SK-N-MC (cell line): Measurements from ENCODE around the gene CBLL1.

Experiments used
- DNase-seq: peaks from one replicate; pipeline ENCODE4 v3.0.0-alpha.2; 2011; ENCODE audit warnings: low read depth, low spot score
- H3K27ac ChIP-seq: fragments of 200-600 bp; sonication (generic); 2 replicates; pipeline ENCODE4 v1.5.1; 2016; ENCODE audit warnings: mixed run types
- H3K36me3 ChIP-seq: fragments of 200-600 bp; sonication (generic); 2 replicates; pipeline ENCODE4 v1.6.1; 2017; ENCODE audit warnings: antibody characterized with exemption, low read length, mixed read lengths; ENCODE audit not compliant: insufficient read depth
- H3K4me3 ChIP-seq: fragments of 200-600 bp; sonication (generic); 2 replicates; pipeline ENCODE4 v1.5.1; 2016
- H3K9ac ChIP-seq: fragments of 200-600 bp; sonication (generic); 2 replicates; pipeline ENCODE4 v1.8.0; 2017; ENCODE audit warnings: mixed run types, mixed read lengths; ENCODE audit not compliant: insufficient read length
- H3K9me3 ChIP-seq: fragments of 200-600 bp; sonication (generic); 2 replicates; pipeline ENCODE4 v1.6.1; 2017; ENCODE audit warnings: low read depth, mild to moderate bottlenecking, antibody characterized with exemption, low read length, moderate library complexity, mixed read lengths
- EZH2 ChIP-seq: fragments of 200-600 bp; sonication (generic); IDR thresholded peaks from one replicate; pipeline ENCODE4 v1.6.1; 2017; ENCODE audit warnings: antibody characterized with exemption
- FOXP2 ChIP-seq: optimal IDR thresholded peaks from 2 replicates; pipeline ENCODE3; 2011; ENCODE audit warnings: mild to moderate bottlenecking, moderate library complexity; ENCODE audit not compliant: insufficient read depth; ENCODE audit errors: extremely low read length, control extremely low read depth
- POLR2AphosphoS5 ChIP-seq: IDR thresholded peaks from 2 replicates; pipeline ENCODE4 v1.6.1; 2012; ENCODE audit warnings: mild to moderate bottlenecking, low read depth, low read length, borderline replicate concordance

Gene CBLL1

DNA sequence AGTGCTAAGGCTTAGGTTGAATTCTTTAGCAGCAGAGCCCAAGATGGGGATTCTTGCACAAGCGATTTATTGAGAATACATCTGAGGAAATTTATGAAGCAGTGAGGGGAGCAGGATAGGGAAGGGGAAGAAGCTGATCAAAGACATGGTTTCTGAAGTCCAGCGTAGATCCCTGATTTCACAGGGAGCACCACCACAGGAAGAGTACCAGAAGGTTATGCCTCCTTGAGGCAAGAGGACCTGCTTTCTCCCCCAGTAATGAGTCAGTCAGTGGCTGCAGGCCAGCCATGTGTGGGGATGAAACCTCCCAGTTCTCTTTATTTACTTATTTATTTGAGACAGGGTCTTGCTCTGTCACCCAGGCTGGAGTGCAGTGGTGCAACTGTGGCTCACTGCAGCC, 35.0 kb upstream of the CBLL1 start:
- H3K36me3 ChIP-seq, result no peaks in the 10 kb centered on the region
- no peak overlapping the region for H3K27ac ChIP-seq
- TF ChIP-seq FOXP2 (no peak), POLR2AphosphoS5 (no peak), EZH2 (no peak)
- no peaks in the 10 kb centered on the region for H3K9me3 ChIP-seq
- no peak overlapping the region for H3K4me3 ChIP-seq
- H3K9ac ChIP-seq, result no peak overlapping the region
- no peak for DNase-seq

DNA sequence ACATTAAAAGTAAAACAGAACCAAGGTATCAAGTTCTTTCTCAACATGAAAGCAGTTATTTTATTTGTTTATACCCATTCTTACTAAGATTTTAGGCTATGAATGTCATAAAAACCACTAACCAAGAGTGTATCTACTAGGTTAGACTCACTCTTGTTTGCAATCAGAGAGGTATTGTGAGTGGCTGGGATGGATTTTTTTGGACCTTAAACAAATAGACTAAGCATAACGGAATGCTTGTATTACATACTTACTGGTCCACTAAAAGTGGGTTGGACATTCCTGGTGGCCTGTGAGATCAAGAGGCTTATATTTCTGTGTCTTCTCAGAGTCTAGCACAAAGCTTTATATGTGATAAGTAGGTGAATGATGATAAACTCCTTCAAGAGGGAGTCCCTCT, 32.6 kb upstream of the CBLL1 start:
- H3K27ac ChIP-seq, result no peak overlapping the region
- H3K4me3 ChIP-seq, result no peak overlapping the region
- no peaks in the 10 kb centered on the region for H3K36me3 ChIP-seq
- DNase-seq, result no peak
- no peaks in the 10 kb centered on the region for H3K9me3 ChIP-seq
- H3K9ac ChIP-seq, result no peak overlapping the region
- TF ChIP-seq FOXP2 (no peak), EZH2 (no peak), POLR2AphosphoS5 (no peak)

GRCh38 chr7:107712025-107712424, 31.9 kb upstream of the CBLL1 start:
- Histone ChIP-seq H3K9me3 (no peaks in the 10 kb centered on the region), H3K27ac (no peak overlapping the region), H3K36me3 (no peaks in the 10 kb centered on the region), H3K4me3 (no peak overlapping the region), H3K9ac (no peak overlapping the region)
- no peak for DNase-seq
- no peak for TF ChIP-seq FOXP2
- TF ChIP-seq POLR2AphosphoS5, result no peak
- TF ChIP-seq EZH2, result no peak

GRCh38 chr7:107712896-107713295, 31.0 kb upstream of the CBLL1 start:
- no peak for TF ChIP-seq FOXP2
- no peak for TF ChIP-seq EZH2
- TF ChIP-seq POLR2AphosphoS5, result no peak

GRCh38 chr7:107715531-107715930, 28.4 kb upstream of the CBLL1 start:
- no peak for DNase-seq
- no peak for TF ChIP-seq FOXP2
- TF ChIP-seq POLR2AphosphoS5, result no peak
- no peak for TF ChIP-seq EZH2

More at GRCh38 chr7:107712896-107713295, 31.0 kb upstream of the CBLL1 start:
- Histone ChIP-seq H3K9me3 (no peaks in the 10 kb centered on the region), H3K4me3 (no peak overlapping the region), H3K27ac (no peak overlapping the region), H3K36me3 (no peaks in the 10 kb centered on the region), H3K9ac (no peak overlapping the region)
- no peak for DNase-seq

GRCh38 chr7:107718456-107719193, 25.3 kb upstream of the CBLL1 start:
- H3K27ac ChIP-seq, result no peak overlapping the region
- no peak for TF ChIP-seq POLR2AphosphoS5
- TF ChIP-seq EZH2, result no peak
- TF ChIP-seq FOXP2, result no peak
- H3K36me3 ChIP-seq, result no peaks in the 10 kb centered on the region
- H3K9me3 ChIP-seq, result no peaks in the 10 kb centered on the region
- DNase-seq, result no peak
- H3K4me3 ChIP-seq, result no peak overlapping the region
- H3K9ac ChIP-seq, result no peak overlapping the region

More at GRCh38 chr7:107715531-107715930, 28.4 kb upstream of the CBLL1 start:
- H3K9ac ChIP-seq, result no peak overlapping the region
- no peak overlapping the region for H3K27ac ChIP-seq
- no peaks in the 10 kb centered on the region for H3K36me3 ChIP-seq
- no peak overlapping the region for H3K4me3 ChIP-seq
- no peaks in the 10 kb centered on the region for H3K9me3 ChIP-seq

DNA sequence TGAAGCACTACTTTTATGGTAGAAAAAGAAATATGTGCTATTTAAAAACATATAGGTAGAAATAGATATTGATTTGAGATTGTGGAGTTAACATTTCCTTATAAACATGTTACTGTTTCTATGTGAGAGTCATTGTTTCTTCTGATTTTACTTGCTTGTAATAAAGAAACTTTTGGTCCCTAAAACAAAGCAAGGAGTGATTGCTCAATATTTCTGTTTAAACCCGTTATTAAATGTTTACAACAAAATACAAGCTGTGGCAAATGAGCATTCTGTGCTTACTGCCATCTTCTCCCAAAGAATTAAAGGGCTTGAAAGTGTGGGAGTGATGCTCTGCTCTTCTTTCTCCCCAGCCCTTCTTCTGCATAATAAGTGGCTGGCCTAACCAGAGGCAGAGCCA, 22.7 kb upstream of the CBLL1 start:
- Histone ChIP-seq H3K4me3 (no peak overlapping the region), H3K36me3 (no peaks in the 10 kb centered on the region), H3K27ac (no peak overlapping the region), H3K9me3 (no peaks in the 10 kb centered on the region), H3K9ac (no peak overlapping the region)
- TF ChIP-seq EZH2 (no peak), FOXP2 (no peak), POLR2AphosphoS5 (no peak)
- no peak for DNase-seq

DNA sequence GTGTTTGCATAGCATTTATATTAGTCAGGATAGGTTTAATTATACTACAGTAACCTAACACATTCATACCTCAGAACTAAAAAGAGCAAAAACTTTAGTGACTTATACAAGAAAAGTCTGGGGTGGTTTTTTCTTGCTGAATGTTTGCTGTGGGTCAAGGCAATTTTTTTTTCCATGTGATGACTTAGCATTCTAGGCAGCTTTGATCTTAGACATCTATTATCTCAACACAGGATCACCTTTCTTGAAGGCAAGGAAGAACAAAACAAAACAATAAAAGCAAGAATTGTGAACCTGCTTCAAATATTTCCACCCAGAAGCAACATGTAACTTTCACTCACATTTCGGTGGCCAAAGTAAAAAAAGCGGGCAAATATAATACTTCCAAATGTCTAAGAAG, 20.7 kb upstream of the CBLL1 start:
- H3K9me3 ChIP-seq, result no peaks in the 10 kb centered on the region
- H3K27ac ChIP-seq, result no peak overlapping the region
- no peak overlapping the region for H3K4me3 ChIP-seq
- TF ChIP-seq EZH2 (no peak), FOXP2 (no peak), POLR2AphosphoS5 (no peak)
- no peak overlapping the region for H3K9ac ChIP-seq
- H3K36me3 ChIP-seq, result no peaks in the 10 kb centered on the region
- DNase-seq, result no peak
